NCI-H187 (cell line): Measurements from ENCODE around the gene DPYD.
"Not testable (repeated sequence)": the region's sequence is repeated elsewhere in the genome, so short reads cannot be mapped to it uniquely, and the experiment has no call there.

Source experiments
- DNase-seq, 2 experiments: peaks; one replicate each; lab custom pipeline; 2025; lab: John Stamatoyannopoulos, UW

DPYD gene

DNA sequence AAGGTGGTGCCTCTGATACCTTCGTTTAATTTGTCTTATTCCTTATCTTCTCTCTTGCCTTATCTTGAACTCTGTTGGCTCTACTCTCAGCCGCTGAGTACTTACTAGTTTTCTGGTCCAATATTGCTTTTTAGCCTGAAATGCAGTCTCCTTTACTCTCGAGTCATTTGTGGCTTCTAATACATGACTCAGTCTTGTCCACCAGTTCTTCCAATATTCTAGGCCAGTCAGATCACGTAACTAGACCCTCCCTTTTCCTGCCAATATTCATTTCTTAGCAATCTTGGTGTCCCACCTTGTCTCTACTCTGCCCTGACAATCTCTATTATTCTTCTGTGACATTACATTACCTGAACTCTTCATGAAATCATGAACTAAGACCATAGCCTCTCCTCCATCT, 555.8 kb downstream of the DPYD start:
- DNase-seq = no peak

DNA sequence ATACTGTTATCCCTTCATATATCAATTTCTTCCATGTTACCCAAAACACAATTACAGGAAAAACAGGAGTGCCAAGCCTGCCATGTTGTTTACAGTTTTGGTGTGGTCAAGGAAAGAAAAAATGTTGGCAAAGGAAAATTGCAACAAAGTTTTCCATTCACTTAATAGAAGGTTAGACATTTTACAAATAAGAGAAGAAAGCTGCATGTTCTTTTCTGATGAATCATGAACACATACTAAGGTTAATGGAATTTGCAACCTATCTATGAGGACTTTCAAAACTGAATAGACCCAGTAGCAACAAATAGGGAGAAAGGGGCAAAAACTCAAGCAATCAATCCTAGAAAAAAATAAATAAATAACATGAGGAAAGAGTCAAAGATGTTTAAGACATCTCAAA, 556.7 kb downstream of the DPYD start:
- DNase-seq = no peak

DNA sequence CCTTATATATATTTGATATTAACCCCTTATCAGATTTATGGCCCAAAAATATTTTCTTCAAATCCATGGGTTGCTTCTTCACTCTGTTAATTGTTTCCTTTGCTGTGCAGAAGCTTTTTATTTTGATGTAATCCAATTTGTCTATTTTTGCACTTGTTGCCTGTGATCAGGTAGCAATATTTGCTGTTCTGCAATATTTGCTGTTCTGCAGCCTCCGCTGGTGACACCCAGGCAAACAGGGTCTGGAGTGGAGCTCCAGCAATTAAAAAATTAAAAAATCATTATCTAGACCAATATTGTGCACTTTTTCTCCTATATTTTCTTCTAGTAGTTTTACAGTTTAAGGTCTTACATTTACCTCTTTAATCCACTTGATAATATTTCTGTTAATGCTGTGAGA, 564.5 kb downstream of the DPYD start:
- no peak for DNase-seq

DNA sequence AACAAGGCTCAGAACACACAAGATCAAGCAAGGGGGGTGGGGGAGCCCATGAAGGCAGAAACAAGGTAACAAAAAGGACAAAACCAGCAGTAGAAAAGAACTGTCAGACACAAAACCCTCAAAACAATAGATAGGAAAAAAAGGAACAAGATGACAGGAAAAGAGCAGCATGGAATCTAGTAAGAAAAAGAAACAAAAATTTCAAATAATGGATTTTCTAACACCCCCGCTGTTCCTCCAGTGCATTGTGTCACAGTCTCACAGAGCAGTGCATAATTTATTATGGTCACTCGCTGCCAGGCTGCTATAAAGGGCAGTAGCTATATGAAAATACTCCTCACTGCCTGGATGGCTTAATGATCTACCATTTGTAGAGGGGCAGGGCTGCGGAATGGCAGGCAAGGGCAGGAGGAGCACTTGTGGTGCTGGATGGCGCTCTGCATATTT, 567.9 kb downstream of the DPYD start:
- no peak for DNase-seq

DNA sequence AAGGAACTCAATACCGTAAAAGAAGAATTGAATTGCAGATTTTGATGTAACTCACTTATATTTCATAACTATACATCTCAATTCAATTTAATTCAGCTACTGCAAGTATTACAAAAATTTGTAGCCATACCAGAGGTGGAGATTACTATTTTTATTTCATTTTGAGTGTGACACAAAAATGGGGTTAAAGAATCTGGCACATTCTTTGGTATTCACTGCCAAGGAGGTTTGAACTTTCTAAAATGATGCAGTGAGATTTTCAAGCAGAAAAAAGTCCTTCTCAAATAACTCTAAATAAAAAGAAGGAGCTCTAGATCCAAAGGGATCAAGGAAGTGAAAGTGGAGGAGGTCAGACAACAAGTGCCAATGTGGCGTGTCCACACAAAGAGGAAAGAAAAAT, 569.0 kb downstream of the DPYD start:
- no peak for DNase-seq

DNA sequence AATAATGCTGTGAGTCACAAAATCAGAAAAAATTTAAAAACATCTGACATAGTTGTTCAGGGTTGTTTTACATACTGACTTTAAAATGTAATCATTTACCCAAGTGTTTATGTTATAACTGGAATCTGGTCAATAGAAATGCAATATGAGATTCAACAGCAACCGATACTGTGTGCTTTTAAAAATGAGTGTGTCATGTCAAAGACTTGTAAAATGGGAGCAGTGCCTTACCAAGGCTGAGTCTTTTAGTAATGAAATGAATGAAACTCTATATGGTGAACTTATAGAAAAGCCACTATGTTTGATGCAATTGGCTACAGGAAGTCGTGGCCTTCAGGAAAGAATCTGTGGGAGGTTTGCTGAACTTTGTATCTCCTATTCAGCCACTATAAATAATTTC, 570.2 kb downstream of the DPYD start:
- no peak for DNase-seq

DNA sequence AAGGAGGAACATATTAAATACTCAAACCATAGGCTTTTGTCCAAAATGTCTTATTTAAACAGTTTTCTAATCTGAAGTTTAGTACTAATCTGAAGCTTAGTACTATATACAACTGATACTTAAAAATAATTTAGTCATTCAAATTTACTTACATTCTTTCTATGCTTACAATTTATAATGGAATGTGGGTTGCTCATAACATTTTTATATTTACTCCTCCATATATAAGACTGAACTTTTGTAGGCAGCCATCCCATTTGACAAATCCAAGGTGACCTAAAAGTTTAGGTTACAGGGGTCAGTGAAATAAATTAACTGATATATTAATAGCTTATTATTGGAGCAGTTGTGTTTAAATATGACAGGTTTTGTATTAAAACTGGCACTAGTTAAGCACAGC, 570.6 kb downstream of the DPYD start:
- DNase-seq = no peak

DNA sequence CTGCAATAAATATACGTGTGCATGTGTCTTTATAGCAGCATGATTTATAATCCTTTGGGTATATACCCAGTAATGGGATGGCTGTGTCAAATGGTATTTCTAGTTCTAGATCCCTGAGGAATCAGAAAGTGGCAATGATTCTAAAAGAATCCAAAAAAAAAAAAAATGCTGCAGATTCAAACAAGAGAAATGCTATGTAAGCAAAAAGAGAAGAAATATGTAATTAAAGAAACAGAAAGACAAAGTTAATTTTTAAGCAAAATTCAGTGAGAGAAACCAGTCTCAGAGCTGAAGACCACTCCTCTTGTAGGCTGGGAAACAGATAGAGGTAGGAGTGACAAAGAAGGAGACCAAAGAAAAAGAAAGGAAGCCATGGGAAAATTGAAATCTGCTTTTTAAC, 571.0 kb downstream of the DPYD start:
- not testable (repeated sequence) for DNase-seq

DNA sequence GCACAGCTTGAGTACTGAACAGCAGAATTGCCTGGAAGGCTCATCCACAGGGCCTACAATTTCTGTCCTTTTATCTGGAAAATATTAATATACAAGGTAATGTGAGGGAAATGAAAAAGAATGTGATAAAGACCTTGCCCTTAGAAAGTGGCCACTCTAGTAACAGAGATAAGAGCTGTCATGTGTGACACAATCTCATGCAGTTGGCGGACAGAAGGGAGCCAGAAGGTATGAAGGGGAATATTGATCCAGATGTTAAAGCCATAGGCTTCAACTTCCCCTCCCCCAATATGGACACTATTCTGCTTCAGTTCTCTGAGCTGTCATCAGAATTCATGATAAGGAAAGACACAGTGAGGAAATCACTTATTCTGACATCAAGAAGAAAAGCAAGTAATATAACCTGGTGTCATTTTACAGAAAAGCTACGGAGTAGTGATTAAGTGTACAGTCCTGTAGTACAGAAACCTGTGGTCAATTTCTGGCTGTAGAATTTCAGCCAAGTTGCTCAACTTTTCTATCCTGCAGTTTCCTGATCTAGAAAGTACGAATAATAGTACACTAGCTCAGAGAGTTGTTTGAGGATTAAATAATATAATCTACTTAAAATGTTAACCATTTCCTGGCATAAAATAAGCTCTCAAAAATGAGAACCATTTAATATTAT, 572.1 kb downstream of the DPYD start:
- DNase-seq = no peak

DNA sequence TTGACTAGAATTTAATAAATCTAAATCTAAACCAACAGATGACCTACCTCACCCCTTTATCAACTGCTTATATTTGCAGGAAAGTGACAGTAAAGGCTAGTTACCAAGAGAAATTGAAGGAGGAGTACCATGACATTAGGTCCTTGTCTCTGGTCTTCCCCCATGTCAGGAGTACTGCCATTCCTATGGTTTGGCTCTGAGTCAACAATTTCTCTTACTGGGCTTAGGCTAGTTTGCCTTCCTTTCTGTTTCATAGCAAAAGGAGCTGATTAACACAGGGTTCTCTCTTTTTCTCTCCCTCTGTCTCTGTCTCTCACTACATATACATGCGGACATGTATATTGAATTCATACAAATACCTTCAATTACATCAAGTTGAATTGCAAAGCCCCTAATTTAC, 579.9 kb downstream of the DPYD start:
- no peak for DNase-seq

DNA sequence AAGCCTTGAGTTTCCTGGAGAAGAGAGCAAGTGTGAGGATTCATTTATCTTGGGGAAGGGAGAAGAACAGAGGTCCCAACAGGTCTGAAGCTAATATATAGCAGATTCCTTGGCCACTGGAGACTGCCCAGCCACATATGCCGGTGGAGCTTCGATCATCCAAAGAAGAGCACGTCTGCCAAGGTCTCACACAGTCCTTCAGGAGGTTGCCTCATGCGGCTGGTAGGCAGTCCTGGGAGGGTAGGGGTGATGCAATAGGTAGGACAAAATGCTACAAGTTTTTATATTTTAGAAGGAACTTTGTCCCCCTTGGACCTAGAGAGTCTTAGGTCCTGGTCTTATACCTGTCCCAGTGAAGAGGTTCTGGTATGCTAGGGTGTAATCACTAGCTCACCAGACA, 582.5 kb downstream of the DPYD start:
- DNase-seq = no peak

DNA sequence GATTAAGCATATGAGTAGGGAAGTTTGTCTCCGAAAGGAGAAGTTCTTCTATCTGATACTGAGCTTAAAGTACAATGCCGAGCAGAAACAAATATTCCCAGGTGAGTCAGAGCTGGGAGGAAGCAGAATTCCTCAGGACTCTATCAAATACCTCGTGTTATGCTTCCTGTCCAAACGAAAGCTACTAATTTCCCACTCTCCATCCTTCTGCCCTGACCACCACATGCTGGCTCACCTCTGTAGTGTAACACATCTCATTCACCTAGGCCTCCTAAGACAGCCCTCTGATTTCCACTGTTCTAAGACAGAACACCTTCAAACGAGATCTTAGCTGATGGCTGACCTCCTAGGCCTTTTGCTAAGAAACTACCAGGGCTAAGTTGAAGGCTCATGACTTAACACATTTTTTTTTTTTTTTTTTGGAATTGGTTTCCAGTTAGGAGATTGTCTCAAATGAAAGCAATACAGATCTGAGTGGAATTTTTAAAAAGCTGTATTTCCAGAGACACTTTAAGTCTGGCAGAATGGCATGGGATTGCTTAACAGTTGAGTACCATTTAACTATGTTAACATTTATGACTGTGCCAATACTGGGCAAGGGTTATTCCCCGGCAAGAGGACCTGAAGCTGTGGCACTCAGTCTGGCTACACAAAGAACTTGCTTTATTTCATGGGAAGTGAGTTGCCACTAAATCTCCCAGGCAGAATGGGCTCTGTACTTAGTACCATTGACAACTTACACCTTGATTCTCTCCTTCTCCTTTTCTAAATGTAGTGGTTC, 583.4 kb downstream of the DPYD start:
- DNase-seq = no peak

DNA sequence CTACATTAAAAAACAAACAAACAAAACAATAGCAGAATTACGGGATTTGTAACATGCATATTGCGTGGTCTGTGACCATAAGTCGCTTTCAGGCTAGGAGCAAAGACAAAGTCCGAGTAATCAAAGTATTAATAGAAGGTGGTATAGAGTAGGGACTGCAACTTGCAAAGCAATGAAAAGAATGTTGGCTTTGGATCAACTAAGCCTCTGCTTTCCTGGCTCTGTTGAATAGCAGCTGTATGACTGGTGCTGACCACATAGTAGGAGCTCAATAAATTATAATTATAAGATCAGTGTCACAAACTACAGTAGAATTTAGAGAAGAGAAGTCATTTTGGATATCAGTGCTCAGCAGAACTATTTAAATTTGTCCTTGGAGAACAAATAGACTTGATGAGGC, 586.4 kb downstream of the DPYD start:
- no peak for DNase-seq

DNA sequence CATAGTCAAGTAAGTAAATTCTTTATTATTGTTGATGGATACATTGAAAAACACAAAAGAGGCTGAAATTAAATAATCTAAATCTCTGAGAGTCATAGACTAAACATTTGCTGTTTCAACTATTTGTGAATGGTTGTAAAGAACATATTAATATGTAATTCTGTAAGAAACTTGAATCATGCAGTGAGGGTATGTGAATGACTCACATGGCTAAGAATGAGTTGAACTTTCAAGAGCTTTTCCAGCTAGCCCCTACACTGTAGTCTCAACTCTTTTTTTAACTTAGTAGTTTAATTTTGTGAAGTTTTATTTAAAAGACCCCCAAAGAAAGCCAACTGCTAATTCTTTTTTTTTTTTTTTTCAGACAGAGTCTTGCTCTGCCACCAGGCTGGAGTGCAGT, 588.1 kb downstream of the DPYD start:
- DNase-seq = no peak

DNA sequence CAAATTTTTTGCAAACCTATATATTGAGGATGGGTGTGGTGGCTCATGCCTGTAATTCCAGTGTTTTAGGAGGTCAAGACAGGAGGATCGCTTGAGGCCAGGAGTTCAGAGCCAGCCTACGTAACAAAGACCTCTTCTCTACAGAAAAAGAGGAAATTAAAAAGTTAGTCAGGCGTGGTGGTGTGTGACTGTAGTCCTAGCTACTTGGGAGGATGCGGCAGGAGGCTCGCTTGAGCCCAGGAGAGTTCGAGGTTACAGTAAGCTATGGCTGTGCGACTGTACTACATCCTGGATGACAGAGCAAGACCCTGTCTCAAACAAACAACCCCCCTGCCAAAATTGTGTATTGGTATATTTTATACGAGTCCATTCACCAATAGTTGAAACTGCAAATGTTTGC, 589.7 kb downstream of the DPYD start:
- no peak for DNase-seq

DNA sequence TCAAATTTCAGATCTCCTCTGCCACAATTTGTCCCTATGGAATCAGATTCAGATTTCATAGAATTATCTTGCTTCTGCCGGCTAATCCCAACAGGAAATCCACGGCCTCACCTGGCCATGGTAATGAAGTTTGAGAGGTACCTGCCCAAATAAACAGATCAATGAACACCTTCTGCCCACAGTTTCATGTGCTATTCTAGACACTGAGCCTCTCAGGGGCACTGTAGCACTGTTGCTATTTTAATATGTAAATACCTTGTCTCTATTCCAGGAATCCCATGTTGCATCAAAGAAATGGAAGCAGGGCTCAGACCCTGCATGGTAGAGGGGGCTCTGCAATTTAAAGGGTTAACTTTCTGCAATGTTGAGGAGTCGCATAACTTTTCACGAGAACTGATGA, 606.1 kb downstream of the DPYD start:
- no peak for DNase-seq

DNA sequence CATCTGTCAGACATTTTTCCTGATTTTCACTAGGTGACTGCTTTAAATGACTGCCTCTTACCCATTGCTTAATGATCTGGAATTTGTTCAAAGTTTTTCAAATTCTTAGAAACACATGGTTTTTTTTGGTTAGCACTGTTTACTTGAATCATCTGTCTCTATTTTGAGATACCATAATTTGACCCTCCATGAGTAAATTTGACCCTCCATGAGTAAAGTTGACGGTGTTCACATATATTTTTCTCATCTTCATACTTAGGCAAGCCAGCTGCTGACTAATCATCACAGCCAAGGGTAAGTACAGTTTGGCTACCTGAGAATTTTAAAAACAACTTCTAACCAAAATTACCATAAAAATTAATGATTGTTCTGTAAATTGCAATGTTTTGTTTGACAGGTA, 612.7 kb downstream of the DPYD start:
- no peak for DNase-seq

DNA sequence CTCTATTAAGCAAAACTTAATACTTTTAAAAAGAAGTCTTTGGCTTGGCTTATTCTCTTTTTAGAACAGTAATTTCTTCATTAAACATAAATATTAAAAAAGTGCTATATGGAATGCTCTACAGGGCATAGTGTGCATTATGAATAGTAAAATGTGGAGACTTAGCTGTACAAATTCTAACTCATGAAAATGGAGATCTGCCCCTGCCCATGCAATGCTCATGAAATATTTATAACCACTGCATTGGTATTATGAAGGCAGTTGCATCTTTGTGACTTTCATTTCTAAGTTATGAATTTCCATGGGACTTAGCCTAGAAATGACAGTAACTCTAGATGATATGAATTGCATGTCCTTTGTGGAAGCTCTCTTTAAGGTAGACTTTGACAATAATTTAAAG, 613.3 kb downstream of the DPYD start:
- no peak for DNase-seq

DNA sequence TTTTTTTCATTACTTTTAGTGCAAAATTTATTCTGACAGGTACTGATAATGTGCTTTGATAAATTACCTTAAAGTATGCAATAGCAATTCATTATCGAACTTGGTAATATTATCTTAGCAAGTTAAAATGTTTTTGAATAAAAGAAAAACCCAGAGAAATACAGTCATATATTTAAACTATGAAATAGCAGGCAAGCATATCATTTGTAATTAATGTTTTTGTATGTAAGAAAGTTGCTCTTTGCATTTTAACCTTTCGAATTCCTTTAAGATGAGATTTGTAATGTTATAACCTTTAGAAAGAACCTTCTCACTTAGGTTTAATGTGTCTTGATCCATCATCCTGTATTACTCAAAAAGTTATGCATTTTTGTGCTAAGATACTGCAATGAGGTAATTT, 613.7 kb downstream of the DPYD start:
- DNase-seq = no peak

DNA sequence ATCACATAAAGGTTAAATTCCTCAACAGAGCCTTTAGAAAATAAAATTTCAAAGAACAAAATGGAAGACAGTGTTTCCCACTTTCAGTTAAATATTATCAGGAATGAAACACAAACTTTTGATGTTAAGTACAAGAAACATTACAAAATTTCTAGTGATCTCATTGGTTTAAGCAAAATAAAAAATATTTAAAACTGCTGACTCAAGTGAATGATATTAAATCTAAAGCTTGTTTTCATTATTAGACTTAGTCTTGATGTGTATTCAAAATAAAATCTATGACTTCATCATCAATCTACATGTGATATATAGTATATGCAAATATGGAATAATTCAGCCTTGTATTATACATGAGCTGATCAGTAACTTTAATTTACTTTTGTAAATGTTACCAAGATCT, 614.3 kb downstream of the DPYD start:
- no peak for DNase-seq

DNA sequence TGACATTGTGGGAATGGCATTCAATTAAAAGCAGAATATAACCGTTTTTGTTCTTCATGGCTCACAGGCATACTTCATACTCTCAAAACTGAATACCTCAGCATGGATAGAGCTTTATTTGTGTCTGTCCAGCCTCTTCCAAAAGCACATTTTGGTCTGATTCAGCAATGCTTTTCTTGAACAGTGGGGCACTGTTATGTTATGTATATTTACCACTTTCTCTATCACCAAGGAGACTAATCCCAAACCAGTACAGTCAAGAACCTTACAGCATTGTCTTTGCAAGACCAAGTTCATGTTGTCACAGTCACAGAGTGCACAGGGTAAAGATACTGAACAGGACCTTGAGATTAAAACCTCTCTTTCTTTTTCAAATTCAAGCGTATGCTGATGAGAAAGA, 616.5 kb downstream of the DPYD start:
- DNase-seq = no peak

DNA sequence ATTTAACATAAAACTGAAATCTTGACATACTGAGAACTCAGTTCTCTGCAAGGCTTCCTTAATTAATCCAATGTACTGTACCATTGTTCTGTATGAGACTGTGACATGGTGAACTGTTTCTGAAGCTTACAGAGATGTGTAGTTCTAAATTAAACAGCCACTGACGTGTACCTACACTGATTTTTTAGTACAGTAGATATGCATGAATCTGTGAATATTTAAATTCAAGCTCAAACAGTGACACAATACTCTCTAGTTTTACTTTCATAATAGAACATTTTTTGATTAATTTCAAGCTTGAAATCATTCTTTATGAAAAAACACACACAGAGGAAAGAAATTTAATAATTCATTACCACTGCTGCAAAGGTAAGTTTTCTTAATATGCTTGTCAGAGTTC, 621.9 kb downstream of the DPYD start:
- DNase-seq = no peak

DNA sequence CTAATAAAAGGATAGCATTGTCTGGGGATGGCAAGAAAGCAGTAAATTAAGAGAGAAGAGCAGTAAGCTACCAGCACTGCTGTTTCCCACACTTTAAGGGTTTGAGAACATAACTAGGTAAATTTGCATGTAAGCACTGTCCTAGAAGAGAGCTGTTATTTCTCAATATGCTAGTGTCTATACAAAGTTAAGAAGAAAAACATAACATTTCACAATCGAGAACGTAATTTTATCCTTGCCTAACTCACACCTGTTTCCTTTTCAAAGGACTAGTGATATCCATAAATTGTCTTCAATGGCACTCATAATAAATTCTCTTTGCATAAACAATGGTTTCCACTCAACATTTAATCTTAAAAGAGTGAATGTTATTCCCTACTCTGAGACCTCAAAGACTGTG, 623.2 kb downstream of the DPYD start:
- no peak for DNase-seq

DNA sequence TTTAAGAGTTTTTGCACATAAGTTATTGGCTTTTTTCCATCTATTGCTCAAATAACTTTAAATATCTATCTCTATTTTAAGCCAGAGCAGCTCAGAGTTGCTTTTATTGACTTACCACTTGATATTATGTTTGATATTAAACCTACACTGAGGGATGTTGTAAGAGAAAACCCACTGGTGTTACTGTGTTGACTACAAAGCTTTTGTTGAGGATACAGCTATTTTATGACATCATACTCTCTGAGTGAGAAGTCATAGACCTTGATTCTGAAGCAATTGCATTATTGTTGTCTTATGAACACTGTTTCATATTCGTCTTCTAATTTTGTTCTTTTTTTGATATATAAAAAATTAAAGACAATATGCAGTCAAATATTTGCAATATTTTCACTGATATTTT, 638.9 kb downstream of the DPYD start:
- DNase-seq = no peak
